ENCODE results near the gene SLC5A4.
"Not testable (repeated sequence)": the region's sequence is repeated elsewhere in the genome, so short reads cannot be mapped to it uniquely, and the experiment has no call there.

- TF ChIP-seq CTCF (IDR thresholded peaks at IDR 0.05); EZH2 (IDR thresholded peaks at IDR 0.05; ENCODE audit: borderline replicate concordance, insufficient read depth, low read depth, low read length, poor library complexity, severe bottlenecking): not testable (repeated sequence)
Measured at GRCh38 chr22:32193346-32193745, 61.8 kb downstream of the SLC5A4 start.

Data from B cell (primary cell).